K562 (cell line): ENCODE measurements around the gene MAGI2. TPM values are rescaled to one million over a fixed set of nuclear protein-coding genes. Genes with fewer than 3 reads are reported as not detected.

Experiments
- E2F3 ChIP-seq: fragments of 250-450 bp; sonication (Bioruptor Pico); IDR thresholded peaks from 2 replicates; pipeline ENCODE4 v1.4.0; 2020; ENCODE audit warnings: mild to moderate bottlenecking
- MECOM ChIP-seq: fragments of 250-450 bp; sonication (Bioruptor Pico); IDR thresholded peaks from 2 replicates; pipeline ENCODE4 v1.8.0; 2022; ENCODE audit warnings: inconsistent platforms
- NR4A1 ChIP-seq, 2 experiments: fragments of 250-450 bp in 1 of 2; fragments of 450-650 bp in 1 of 2; sonication (Bioruptor Pico) in 1 of 2; IDR thresholded peaks; 2 replicates each; pipeline versions ENCODE4 v1.4.0 to v1.6.1; 2016 to 2020; ENCODE audit warnings: mild to moderate bottlenecking in 2 of 2, missing compliant biosample characterization in 1 of 2, missing genetic modification characterization in 1 of 2, moderate library complexity in 1 of 2
- RAD21 ChIP-seq, 2 experiments: fragments of 250-450 bp in 1 of 2; fragments of 450-650 bp in 1 of 2; sonication (Bioruptor Pico) in 1 of 2; formaldehyde crosslinking in 1 of 2; IDR thresholded peaks in 1 of 2; conservative IDR thresholded peaks in 1 of 2; 2 replicates each; pipeline versions ENCODE4 v1.4.0 to v1.8.0; 2020 to 2022; ENCODE audit warnings: mild to moderate bottlenecking in 2 of 2, moderate library complexity in 1 of 2
- ZNF174 ChIP-seq: fragments of 250-450 bp; sonication (Bioruptor Pico); IDR thresholded peaks from 2 replicates; pipeline ENCODE4 v1.4.0; 2020; ENCODE audit warnings: mild to moderate bottlenecking
- polyA plus RNA-seq, 8 experiments: library from polyadenylated mRNA; depleted of rRNA in 4 of 8; stranded (reverse) in 5 of 8; unstranded in 3 of 8; fragments of >200 nt; fragmentation: Nextera tagmentation in 2 of 8; fragmentation: Illumina TruSeq in 1 of 8; extraction: Ambion mirVana in 2 of 8; extraction: Trizol in 1 of 8; gene quantifications; 2 replicates each; pipeline versions ENCODE4 v1.2.1 to v1.2.3, GENCODE V29; 2011 to 2014; ENCODE audit warnings: inconsistent platforms in 1 of 8, missing spikeins in 1 of 8
- total RNA-seq, 7 experiments: library from RNA; depleted of rRNA in 6 of 7; stranded (reverse); fragments of >200 nt in 6 of 7; fragmentation: Illumina TruSeq in 2 of 7; extraction: Trizol in 2 of 7; gene quantifications; 2 replicates each; pipeline versions ENCODE4 v1.2.1 to v1.2.3, GENCODE V29; 2011 to 2021; ENCODE audit warnings: low replicate concordance in 1 of 7
- TF ChIP-seq, protein P1 (sequence below): fragments of 450-650 bp; formaldehyde crosslinking; IDR thresholded peaks from 2 replicates; pipeline ENCODE4 v1.4.0; 2020; ENCODE audit warnings: mild to moderate bottlenecking, moderate library complexity
- TF ChIP-seq, protein P2 (sequence below): fragments of 450-650 bp; IDR thresholded peaks from 2 replicates; pipeline ENCODE4 v1.6.1; 2017; ENCODE audit warnings: mild to moderate bottlenecking, moderate library complexity
- TF ChIP-seq, protein P3 (sequence below), 2 experiments: fragments of 150-350 bp in 1 of 2; IDR thresholded peaks; 2 replicates each; pipeline ENCODE4 v1.6.1; 2012 to 2016; ENCODE audit warnings: low read depth in 2 of 2, low read length in 2 of 2, mild to moderate bottlenecking in 1 of 2, moderate library complexity in 1 of 2

MAGI2 gene
- total and polyA plus RNA-seq, 9 of the 15 experiments (the other 6 are each of a cell fraction or from before 2014, with no cell fraction given), result 0.27 to 1.4 (median 0.70) TPM

DNA sequence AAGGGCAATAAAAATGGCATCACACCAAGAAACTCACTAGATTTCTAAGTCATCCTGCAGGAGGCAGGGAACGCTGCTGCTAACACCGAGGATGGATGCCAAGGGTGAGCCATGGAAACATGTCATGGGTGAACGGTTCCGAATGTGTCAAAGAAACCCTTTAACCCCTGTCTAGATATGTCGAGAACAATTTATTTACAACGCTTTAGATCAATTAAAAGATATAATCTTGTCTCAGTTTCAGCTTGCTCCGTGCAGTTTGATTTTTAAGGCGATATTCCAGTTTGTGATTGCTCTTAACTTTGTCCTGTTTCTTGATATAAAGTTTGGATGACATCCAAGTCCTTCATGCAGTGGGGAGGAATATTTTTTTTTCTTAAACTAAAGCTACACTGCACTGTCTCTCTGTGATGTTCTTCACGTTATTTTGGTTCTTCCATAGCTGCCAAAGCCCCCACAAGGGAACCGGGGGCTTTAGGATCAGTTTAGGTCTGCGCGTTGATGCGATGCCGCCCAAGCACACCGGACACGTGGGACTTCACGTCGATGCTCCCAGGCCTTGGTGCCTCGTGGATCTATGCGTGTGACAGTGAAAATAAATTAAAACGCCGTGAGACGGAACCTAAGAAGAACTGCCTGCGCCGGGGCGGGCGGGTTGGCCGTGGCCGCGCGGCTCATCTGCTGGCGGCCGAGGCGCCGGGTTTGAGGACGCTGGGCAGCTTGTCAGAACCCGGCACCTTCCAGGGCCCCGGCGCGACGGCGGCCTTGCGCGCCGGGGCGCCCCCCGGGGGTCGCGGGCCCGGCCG, 1434.6 kb downstream of the MAGI2 start (continued):
- TF ChIP-seq, protein P1, sequence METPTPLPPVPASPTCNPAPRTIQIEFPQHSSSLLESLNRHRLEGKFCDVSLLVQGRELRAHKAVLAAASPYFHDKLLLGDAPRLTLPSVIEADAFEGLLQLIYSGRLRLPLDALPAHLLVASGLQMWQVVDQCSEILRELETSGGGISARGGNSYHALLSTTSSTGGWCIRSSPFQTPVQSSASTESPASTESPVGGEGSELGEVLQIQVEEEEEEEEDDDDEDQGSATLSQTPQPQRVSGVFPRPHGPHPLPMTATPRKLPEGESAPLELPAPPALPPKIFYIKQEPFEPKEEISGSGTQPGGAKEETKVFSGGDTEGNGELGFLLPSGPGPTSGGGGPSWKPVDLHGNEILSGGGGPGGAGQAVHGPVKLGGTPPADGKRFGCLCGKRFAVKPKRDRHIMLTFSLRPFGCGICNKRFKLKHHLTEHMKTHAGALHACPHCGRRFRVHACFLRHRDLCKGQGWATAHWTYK (CRISPR knock-in tag), result no peak
- TF ChIP-seq, protein P2, sequence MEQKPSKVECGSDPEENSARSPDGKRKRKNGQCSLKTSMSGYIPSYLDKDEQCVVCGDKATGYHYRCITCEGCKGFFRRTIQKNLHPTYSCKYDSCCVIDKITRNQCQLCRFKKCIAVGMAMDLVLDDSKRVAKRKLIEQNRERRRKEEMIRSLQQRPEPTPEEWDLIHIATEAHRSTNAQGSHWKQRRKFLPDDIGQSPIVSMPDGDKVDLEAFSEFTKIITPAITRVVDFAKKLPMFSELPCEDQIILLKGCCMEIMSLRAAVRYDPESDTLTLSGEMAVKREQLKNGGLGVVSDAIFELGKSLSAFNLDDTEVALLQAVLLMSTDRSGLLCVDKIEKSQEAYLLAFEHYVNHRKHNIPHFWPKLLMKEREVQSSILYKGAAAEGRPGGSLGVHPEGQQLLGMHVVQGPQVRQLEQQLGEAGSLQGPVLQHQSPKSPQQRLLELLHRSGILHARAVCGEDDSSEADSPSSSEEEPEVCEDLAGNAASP, result no peak
- no peak for TF ChIP-seq NR4A1 (CRISPR knock-in tag; IDR thresholded peaks at IDR 0.05)
- TF ChIP-seq NR4A1 (tag; IDR thresholded peaks at IDR 0.05), result 0 out of 2 replicates have a peak, but pooled peaks have one; percentile 45
- TF ChIP-seq ZNF174 (CRISPR knock-in tag), result 0 out of 2 replicates have a peak, but pooled peaks have one; percentile 32
- TF ChIP-seq, protein P3, sequence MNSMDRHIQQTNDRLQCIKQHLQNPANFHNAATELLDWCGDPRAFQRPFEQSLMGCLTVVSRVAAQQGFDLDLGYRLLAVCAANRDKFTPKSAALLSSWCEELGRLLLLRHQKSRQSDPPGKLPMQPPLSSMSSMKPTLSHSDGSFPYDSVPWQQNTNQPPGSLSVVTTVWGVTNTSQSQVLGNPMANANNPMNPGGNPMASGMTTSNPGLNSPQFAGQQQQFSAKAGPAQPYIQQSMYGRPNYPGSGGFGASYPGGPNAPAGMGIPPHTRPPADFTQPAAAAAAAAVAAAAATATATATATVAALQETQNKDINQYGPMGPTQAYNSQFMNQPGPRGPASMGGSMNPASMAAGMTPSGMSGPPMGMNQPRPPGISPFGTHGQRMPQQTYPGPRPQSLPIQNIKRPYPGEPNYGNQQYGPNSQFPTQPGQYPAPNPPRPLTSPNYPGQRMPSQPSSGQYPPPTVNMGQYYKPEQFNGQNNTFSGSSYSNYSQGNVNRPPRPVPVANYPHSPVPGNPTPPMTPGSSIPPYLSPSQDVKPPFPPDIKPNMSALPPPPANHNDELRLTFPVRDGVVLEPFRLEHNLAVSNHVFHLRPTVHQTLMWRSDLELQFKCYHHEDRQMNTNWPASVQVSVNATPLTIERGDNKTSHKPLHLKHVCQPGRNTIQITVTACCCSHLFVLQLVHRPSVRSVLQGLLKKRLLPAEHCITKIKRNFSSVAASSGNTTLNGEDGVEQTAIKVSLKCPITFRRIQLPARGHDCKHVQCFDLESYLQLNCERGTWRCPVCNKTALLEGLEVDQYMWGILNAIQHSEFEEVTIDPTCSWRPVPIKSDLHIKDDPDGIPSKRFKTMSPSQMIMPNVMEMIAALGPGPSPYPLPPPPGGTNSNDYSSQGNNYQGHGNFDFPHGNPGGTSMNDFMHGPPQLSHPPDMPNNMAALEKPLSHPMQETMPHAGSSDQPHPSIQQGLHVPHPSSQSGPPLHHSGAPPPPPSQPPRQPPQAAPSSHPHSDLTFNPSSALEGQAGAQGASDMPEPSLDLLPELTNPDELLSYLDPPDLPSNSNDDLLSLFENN (IDR thresholded peaks at IDR 0.05; ENCODE audit: low read depth in 2 of 2, low read length in 2 of 2), result no peak
- TF ChIP-seq RAD21 (CRISPR knock-in tag; conservative IDR thresholded peaks at IDR 0.05 in 1 of 2, IDR thresholded peaks at IDR 0.05 in 1 of 2), result 0 out of 4 replicates have a peak, but pooled peaks of 1 of the 2 experiments have one; percentile 6
- 0 out of 2 replicates have a peak, but pooled peaks have one; percentile 10 for TF ChIP-seq MECOM (CRISPR knock-in tag)
- TF ChIP-seq E2F3 (CRISPR knock-in tag), result peak; percentile 43; the same call in 1 of the 2 replicates
